GM18498 (cell line): ENCODE results near the gene TIMM22.
"Not testable (repeated sequence)": the region's sequence is repeated elsewhere in the genome, so short reads cannot be mapped to it uniquely, and the experiment has no call there.

Experiments used
- ATAC-seq: cut with Tn5 transposase; IDR thresholded peaks from one replicate; pipeline ENCODE4 v1.9.1; 2021; ENCODE audit warnings: mild to moderate bottlenecking, moderate library complexity; ENCODE audit not compliant: unreplicated experiment

The TIMM22 gene

GRCh38 chr17:996554-997344 lies at the start of gene TIMM22:
Gene TIMM22, plus strand, starts transcription at chr17:997129. Its CDS starts 14 bp downstream, at chr17:997143.
- peak; percentile 90 for ATAC-seq

- ATAC-seq = no peak
Measured at GRCh38 chr17:948284-948852, 48.6 kb upstream of the TIMM22 start.

- no peak for ATAC-seq
Measured at GRCh38 chr17:949623-950303, 47.2 kb upstream of the TIMM22 start.

- ATAC-seq = no peak
Measured at GRCh38 chr17:951325-952132, 45.4 kb upstream of the TIMM22 start.

- ATAC-seq = not testable (repeated sequence)
Measured at GRCh38 chr17:952592-952991, 44.3 kb upstream of the TIMM22 start.

GRCh38 chr17:953767-954166 lies 43.2 kb upstream of the TIMM22 start:
- no peak for ATAC-seq

- no peak for ATAC-seq
Measured at GRCh38 chr17:954431-955164, 42.3 kb upstream of the TIMM22 start.

GRCh38 chr17:956905-957304 lies 40.0 kb upstream of the TIMM22 start:
- ATAC-seq = no peak

- no peak for ATAC-seq
Measured at GRCh38 chr17:957856-958421, 39.0 kb upstream of the TIMM22 start.

GRCh38 chr17:958712-959451 lies 38.0 kb upstream of the TIMM22 start:
- no peak for ATAC-seq

GRCh38 chr17:962166-962565 lies 34.8 kb upstream of the TIMM22 start:
- ATAC-seq = no peak

- no peak for ATAC-seq
Measured at GRCh38 chr17:962670-963069, 34.3 kb upstream of the TIMM22 start.

GRCh38 chr17:964876-965275 lies 32.1 kb upstream of the TIMM22 start:
- ATAC-seq = no peak

GRCh38 chr17:965311-965989 lies 31.5 kb upstream of the TIMM22 start:
- ATAC-seq = no peak

GRCh38 chr17:967122-967521 lies 29.8 kb upstream of the TIMM22 start:
- ATAC-seq = no peak

GRCh38 chr17:968812-969730 lies 27.9 kb upstream of the TIMM22 start:
- no peak for ATAC-seq

- no peak for ATAC-seq
Measured at GRCh38 chr17:969811-970355, 27.0 kb upstream of the TIMM22 start.

- ATAC-seq = no peak
Measured at GRCh38 chr17:970364-970763, 26.6 kb upstream of the TIMM22 start.
